Mesendoderm (in vitro differentiated cells): ENCODE results near the gene TBXA2R.

Experiments
- DNase-seq: peaks from one replicate; pipeline ENCODE4 v3.0.0; 2013
- H2AK5ac ChIP-seq: 2 replicates; pipeline ENCODE4 v1.6.1; 2013; ENCODE audit warnings: low read length, inconsistent platforms
- H2BK120ac ChIP-seq: 2 replicates; pipeline ENCODE4 v1.6.1; 2013; ENCODE audit warnings: low read depth, mild to moderate bottlenecking, low read length, moderate library complexity, mixed read lengths
- H2BK15ac ChIP-seq: replicated peaks from 2 replicates; pipeline ENCODE4 v1.6.1; 2013; ENCODE audit warnings: low read depth, mild to moderate bottlenecking, moderate library complexity
- H2BK5ac ChIP-seq: 2 replicates; pipeline ENCODE4 v1.6.1; 2013; ENCODE audit warnings: low read length, inconsistent platforms
- H3K18ac ChIP-seq: 2 replicates; pipeline ENCODE4 v1.6.1; 2013; ENCODE audit warnings: mild to moderate bottlenecking, low read length, mixed read lengths
- H3K23ac ChIP-seq: one replicate; pipeline ENCODE4 v1.6.1; 2013; ENCODE audit warnings: low read length
- H3K27ac ChIP-seq: 2 replicates; pipeline ENCODE4 v1.5.1; 2013; ENCODE audit warnings: low read depth, mild to moderate bottlenecking, inconsistent platforms, low read length, moderate library complexity
- H3K27me3 ChIP-seq: 2 replicates; pipeline ENCODE4 v1.6.1; 2013; ENCODE audit warnings: low read length, control low read depth, mild to moderate bottlenecking, inconsistent platforms; ENCODE audit not compliant: insufficient read depth, poor library complexity
- H3K36me3 ChIP-seq: 2 replicates; pipeline ENCODE4 v1.6.1; 2013; ENCODE audit warnings: low read length, inconsistent platforms; ENCODE audit not compliant: control insufficient read depth, insufficient read depth
- H3K4ac ChIP-seq: one replicate; pipeline ENCODE4 v1.6.1; 2013; ENCODE audit warnings: low read depth, mild to moderate bottlenecking, low read length, moderate library complexity
- H3K4me1 ChIP-seq: 2 replicates; pipeline ENCODE4 v1.6.1; 2013; ENCODE audit warnings: low read depth, low read length, inconsistent platforms; ENCODE audit not compliant: control insufficient read depth
- H3K4me2 ChIP-seq: 2 replicates; pipeline ENCODE4 v1.6.1; 2013; ENCODE audit warnings: low read length
- H3K4me3 ChIP-seq: 2 replicates; pipeline ENCODE4 v1.5.1; 2013; ENCODE audit warnings: mild to moderate bottlenecking, low read length
- H3K56ac ChIP-seq: one replicate; pipeline ENCODE4 v1.6.1; 2013; ENCODE audit warnings: low read length
- H3K79me1 ChIP-seq: 2 replicates; pipeline ENCODE4 v1.6.1; 2013; ENCODE audit warnings: low read length, inconsistent platforms
- H3K79me2 ChIP-seq: 2 replicates; pipeline ENCODE4 v1.6.1; 2013; ENCODE audit warnings: mild to moderate bottlenecking, low read length; ENCODE audit not compliant: control insufficient read depth, insufficient read depth
- H3K9ac ChIP-seq: 2 replicates; pipeline ENCODE4 v1.6.1; 2013; ENCODE audit warnings: low read length, inconsistent platforms
- H4K5ac ChIP-seq: one replicate; pipeline ENCODE4 v1.6.1; 2013; ENCODE audit warnings: low read length
- H4K8ac ChIP-seq: one replicate; pipeline ENCODE4 v1.6.1; 2013; ENCODE audit warnings: low read depth, mild to moderate bottlenecking, control low read depth, low read length, moderate library complexity
- WGBS: extraction: QIAGEN DNeasy Blood & Tissue Kit; methylation state at CpG from one replicate; pipeline ENCODE4 v1.1.7; 2013; ENCODE audit warnings: low lambda C conversion rate, missing lambda C conversion rate; ENCODE audit not compliant: insufficient coverage; ENCODE audit errors: extremely low coverage; 5-methylcytosine and 5-hydroxymethylcytosine counted together

The TBXA2R gene

GRCh38 chr19:3637621-3638020 lies 30.9 kb upstream of the TBXA2R start:
- Histone ChIP-seq H4K5ac (no peak overlapping the region), H2BK5ac (no peak overlapping the region), H3K79me2 (no peaks in the 10 kb centered on the region), H3K56ac (no peak overlapping the region), H3K9ac (no peak overlapping the region), H4K8ac (no peak overlapping the region), H2BK120ac (no peak overlapping the region), H3K18ac (no peak overlapping the region), H3K23ac (no peak overlapping the region), H3K27ac (no peak overlapping the region), H2AK5ac (no peak overlapping the region), H3K27me3 (no peaks in the 10 kb centered on the region), H3K4me3 (no peak overlapping the region), H3K4me1 (no peaks in the 10 kb centered on the region), H3K36me3 (peaks cover 1% of the 10 kb centered on the region), H2BK15ac (no peak overlapping the region), H3K4me2 (no peak overlapping the region), H3K79me1 (no peaks in the 10 kb centered on the region), H3K4ac (no peak overlapping the region)
- WGBS: no CpG with 5 or more reads among the region's 23 CpGs
- no peak for DNase-seq

GRCh38 chr19:3636962-3637361 lies 30.3 kb upstream of the TBXA2R start:
- Histone ChIP-seq H3K4me3 (no peak overlapping the region), H3K36me3 (peaks cover 1% of the 10 kb centered on the region), H3K9ac (no peak overlapping the region), H4K8ac (no peak overlapping the region), H3K4ac (no peak overlapping the region), H2AK5ac (no peak overlapping the region), H2BK15ac (no peak overlapping the region), H3K23ac (no peak overlapping the region), H3K4me1 (no peaks in the 10 kb centered on the region), H2BK5ac (no peak overlapping the region), H3K27ac (no peak overlapping the region), H3K79me2 (no peaks in the 10 kb centered on the region), H2BK120ac (no peak overlapping the region), H3K56ac (no peak overlapping the region), H3K18ac (no peak overlapping the region), H4K5ac (no peak overlapping the region), H3K79me1 (no peaks in the 10 kb centered on the region), H3K4me2 (no peak overlapping the region), H3K27me3 (no peaks in the 10 kb centered on the region)
- DNase-seq: no peak
- WGBS: no CpG with 5 or more reads among the region's 20 CpGs

- Histone ChIP-seq H3K79me2 (no peaks in the 10 kb centered on the region), H3K4me2 (no peak overlapping the region), H3K4me1 (no peaks in the 10 kb centered on the region), H3K56ac (no peak overlapping the region), H3K4ac (no peak overlapping the region), H3K27me3 (no peaks in the 10 kb centered on the region), H2BK15ac (no peak overlapping the region), H2AK5ac (no peak overlapping the region), H4K8ac (no peak overlapping the region), H2BK5ac (no peak overlapping the region), H3K36me3 (peaks cover 1% of the 10 kb centered on the region), H3K18ac (no peak overlapping the region), H3K27ac (no peak overlapping the region), H3K23ac (no peak overlapping the region), H3K4me3 (no peak overlapping the region), H2BK120ac (no peak overlapping the region), H3K79me1 (no peaks in the 10 kb centered on the region), H3K9ac (no peak overlapping the region), H4K5ac (no peak overlapping the region)
- WGBS: no CpG with 5 or more reads among the region's 20 CpGs
- DNase-seq: no peak
These were observed 29.8 kb upstream of the TBXA2R start for GRCh38 chr19:3636506-3636905.

- DNase-seq: no peak
- WGBS: no CpG with 5 or more reads among the region's 19 CpGs
- H2BK120ac ChIP-seq: no peak overlapping the region
These were observed 27.9 kb upstream of the TBXA2R start for GRCh38 chr19:3634496-3635045.

GRCh38 chr19:3633559-3633988 lies 26.9 kb upstream of the TBXA2R start:
- H3K4me1 ChIP-seq: no peaks in the 10 kb centered on the region
- H4K5ac ChIP-seq: no peak overlapping the region
- no peak for DNase-seq
- H3K36me3 ChIP-seq: no peaks in the 10 kb centered on the region
- no peak overlapping the region for H3K56ac ChIP-seq
- H2BK15ac ChIP-seq: no peak overlapping the region
- no peaks in the 10 kb centered on the region for H3K27me3 ChIP-seq
- H2BK5ac ChIP-seq: no peak overlapping the region
- H3K23ac ChIP-seq: no peak overlapping the region
- H3K18ac ChIP-seq: no peak overlapping the region
- no peak overlapping the region for H3K9ac ChIP-seq
- no CpG with 5 or more reads among the region's 22 CpGs for WGBS
- H3K79me2 ChIP-seq: no peaks in the 10 kb centered on the region
- no peak overlapping the region for H4K8ac ChIP-seq
- H3K4me2 ChIP-seq: no peak overlapping the region
- no peak overlapping the region for H3K4me3 ChIP-seq
- no peak overlapping the region for H3K4ac ChIP-seq
- H2AK5ac ChIP-seq: no peak overlapping the region
- no peaks in the 10 kb centered on the region for H3K79me1 ChIP-seq
- no peak overlapping the region for H3K27ac ChIP-seq
- H2BK120ac ChIP-seq: no peak overlapping the region

More at GRCh38 chr19:3634496-3635045, 27.9 kb upstream of the TBXA2R start:
- Histone ChIP-seq H3K18ac (no peak overlapping the region), H3K23ac (no peak overlapping the region), H2BK5ac (no peak overlapping the region), H4K8ac (no peak overlapping the region), H3K79me1 (no peaks in the 10 kb centered on the region), H3K4me1 (no peaks in the 10 kb centered on the region), H3K27me3 (no peaks in the 10 kb centered on the region), H3K4me3 (no peak overlapping the region), H2BK15ac (no peak overlapping the region), H3K9ac (no peak overlapping the region), H3K4ac (no peak overlapping the region), H3K79me2 (no peaks in the 10 kb centered on the region), H4K5ac (no peak overlapping the region), H3K56ac (no peak overlapping the region), H2AK5ac (no peak overlapping the region), H3K4me2 (no peak overlapping the region), H3K27ac (no peak overlapping the region), H3K36me3 (no peaks in the 10 kb centered on the region)
